ENCODE measurements around the gene KRTAP4-7.
A peak's percentile ranks its signal among the peaks of the same experiment; 100 is the strongest.
"Not testable (repeated sequence)": the region's sequence is repeated elsewhere in the genome, so short reads cannot be mapped to it uniquely, and the experiment has no call there.

Gene KRTAP4-7

DNA sequence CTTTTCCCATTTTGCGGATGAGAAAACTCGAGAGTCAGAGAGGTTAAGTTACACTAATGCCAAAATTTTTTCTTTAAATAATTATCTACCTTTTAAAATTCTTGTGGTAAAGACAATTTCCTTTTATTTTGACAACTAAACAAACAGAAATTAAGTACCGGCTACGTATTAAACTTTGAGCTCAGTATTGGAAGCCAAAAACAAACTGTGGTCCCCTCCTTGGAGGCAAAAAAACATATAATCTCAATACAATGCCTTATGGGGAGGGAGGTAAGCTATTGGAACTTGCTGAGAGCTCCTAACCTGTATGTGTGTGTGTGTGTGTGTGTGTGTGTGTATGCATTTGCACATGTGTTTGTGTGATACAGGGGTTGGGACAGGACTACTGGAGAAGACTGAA is 20.5 kb upstream of the KRTAP4-7 start:
- no peak for DNase-seq (ENCODE audit: extremely low read depth, low read depth)
- TF ChIP-seq, protein P1, sequence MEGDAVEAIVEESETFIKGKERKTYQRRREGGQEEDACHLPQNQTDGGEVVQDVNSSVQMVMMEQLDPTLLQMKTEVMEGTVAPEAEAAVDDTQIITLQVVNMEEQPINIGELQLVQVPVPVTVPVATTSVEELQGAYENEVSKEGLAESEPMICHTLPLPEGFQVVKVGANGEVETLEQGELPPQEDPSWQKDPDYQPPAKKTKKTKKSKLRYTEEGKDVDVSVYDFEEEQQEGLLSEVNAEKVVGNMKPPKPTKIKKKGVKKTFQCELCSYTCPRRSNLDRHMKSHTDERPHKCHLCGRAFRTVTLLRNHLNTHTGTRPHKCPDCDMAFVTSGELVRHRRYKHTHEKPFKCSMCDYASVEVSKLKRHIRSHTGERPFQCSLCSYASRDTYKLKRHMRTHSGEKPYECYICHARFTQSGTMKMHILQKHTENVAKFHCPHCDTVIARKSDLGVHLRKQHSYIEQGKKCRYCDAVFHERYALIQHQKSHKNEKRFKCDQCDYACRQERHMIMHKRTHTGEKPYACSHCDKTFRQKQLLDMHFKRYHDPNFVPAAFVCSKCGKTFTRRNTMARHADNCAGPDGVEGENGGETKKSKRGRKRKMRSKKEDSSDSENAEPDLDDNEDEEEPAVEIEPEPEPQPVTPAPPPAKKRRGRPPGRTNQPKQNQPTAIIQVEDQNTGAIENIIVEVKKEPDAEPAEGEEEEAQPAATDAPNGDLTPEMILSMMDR (IDR thresholded peaks at IDR 0.05; ENCODE audit: low read depth, low read length) = no peak

DNA sequence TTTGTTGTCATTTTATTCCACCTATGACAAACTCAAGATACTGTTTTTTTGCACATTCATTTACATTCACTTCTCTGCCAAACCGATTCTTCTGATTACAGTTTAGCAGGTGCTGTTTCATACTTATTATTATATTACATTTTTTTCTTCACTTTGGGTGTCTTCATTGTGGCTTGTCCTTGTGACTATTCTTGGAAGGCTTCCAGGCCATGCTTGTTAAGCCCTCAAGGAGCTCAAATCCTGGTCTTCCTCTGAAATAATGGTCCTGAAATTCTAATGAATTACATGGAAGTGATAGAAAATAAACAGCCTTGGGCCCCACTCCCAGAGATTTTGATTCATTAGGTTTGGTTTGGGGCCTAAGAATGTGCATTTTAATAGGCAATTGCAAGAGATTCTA is 19.6 kb upstream of the KRTAP4-7 start:
- TF ChIP-seq, protein P1 (IDR thresholded peaks at IDR 0.05; ENCODE audit: low read depth, low read length) = no peak
- DNase-seq (ENCODE audit: extremely low read depth, low read depth) = no peak

- DNase-seq (ENCODE audit: extremely low read depth, low read depth) = not testable (repeated sequence)
Measured at GRCh38 chr17:41065016-41065689, 18.8 kb upstream of the KRTAP4-7 start.

GRCh38 chr17:41065829-41066624 is 17.9 kb upstream of the KRTAP4-7 start, which contains the start of gene KRTAP2-4:
TSS of gene KRTAP2-4 (minus strand) at chr17:41065879. CDS start at chr17:41065845, 34 bp downstream.
- TF ChIP-seq, protein P1 (IDR thresholded peaks at IDR 0.05; ENCODE audit: low read depth, low read length) = no peak
- DNase-seq (ENCODE audit: extremely low read depth, low read depth) = no peak

GRCh38 chr17:41067281-41067680 is 16.7 kb upstream of the KRTAP4-7 start:
- TF ChIP-seq, protein P1 (IDR thresholded peaks at IDR 0.05; ENCODE audit: low read depth, low read length) = no peak
- peak; percentile 63 for DNase-seq (ENCODE audit: extremely low read depth, low read depth)

DNA sequence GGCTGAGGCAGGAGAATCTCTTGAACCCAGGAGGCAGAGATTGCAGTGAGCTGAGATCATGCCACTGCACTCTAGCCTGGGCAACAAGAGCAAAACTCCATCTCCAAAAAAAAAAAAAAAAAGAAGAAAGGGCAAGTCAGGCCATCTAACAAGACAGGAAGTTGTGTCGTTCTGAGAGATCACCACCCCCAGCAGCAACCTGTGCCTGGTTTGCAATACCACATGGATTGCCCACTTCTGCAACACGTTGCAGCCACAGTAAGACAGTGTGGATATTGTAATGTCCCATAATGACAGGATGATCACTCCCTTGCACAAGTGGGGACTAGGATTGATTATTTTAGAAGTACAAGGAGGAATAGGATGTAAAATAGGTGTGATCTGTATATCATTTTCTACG is 14.9 kb upstream of the KRTAP4-7 start:
- no peak for DNase-seq (ENCODE audit: extremely low read depth, low read depth)
- TF ChIP-seq, protein P1 (IDR thresholded peaks at IDR 0.05; ENCODE audit: low read depth, low read length) = no peak

GRCh38 chr17:41071606-41072360 is 12.2 kb upstream of the KRTAP4-7 start:
- TF ChIP-seq, protein P1 (IDR thresholded peaks at IDR 0.05; ENCODE audit: low read depth, low read length) = no peak
- DNase-seq (ENCODE audit: extremely low read depth, low read depth) = no peak
